DOHH2 (cell line): ENCODE data around the gene ATR.

Experiments
- EZH2phosphoT487 ChIP-seq: fragments of 200-600 bp; sonication (generic); IDR thresholded peaks from 2 replicates; pipeline ENCODE4 v1.6.1; 2017; ENCODE audit warnings: borderline replicate concordance, mild to moderate bottlenecking, antibody characterized with exemption, low read length, moderate library complexity, mixed read lengths
- TF ChIP-seq, protein P1 (sequence below): fragments of 200-600 bp; sonication (generic); IDR thresholded peaks from one replicate; pipeline ENCODE4 v1.5.1; 2014; ENCODE audit warnings: antibody characterized with exemption, mild to moderate bottlenecking, low read depth, low read length; ENCODE audit not compliant: poor library complexity, severe bottlenecking

DNA sequence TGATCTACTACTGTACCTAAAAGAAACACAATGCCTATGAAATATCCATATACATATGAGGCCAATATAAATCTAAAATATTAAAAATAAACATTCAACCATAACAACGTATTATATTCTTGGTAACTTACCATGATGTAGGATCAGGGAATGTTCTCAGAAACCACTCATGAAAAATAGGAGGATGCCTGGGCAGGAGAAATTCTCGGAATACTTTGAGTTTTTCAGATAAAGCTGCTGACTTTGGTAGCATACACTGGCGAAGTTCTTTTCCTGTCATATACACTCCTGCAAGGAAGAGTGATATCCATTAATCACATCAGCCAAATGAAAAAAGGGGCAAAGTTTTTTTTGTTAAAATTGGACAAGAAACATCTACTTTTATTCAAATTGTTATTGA lies 119.4 kb downstream of the ATR start:
- TF ChIP-seq EZH2phosphoT487 = no peak
- TF ChIP-seq, protein P1, sequence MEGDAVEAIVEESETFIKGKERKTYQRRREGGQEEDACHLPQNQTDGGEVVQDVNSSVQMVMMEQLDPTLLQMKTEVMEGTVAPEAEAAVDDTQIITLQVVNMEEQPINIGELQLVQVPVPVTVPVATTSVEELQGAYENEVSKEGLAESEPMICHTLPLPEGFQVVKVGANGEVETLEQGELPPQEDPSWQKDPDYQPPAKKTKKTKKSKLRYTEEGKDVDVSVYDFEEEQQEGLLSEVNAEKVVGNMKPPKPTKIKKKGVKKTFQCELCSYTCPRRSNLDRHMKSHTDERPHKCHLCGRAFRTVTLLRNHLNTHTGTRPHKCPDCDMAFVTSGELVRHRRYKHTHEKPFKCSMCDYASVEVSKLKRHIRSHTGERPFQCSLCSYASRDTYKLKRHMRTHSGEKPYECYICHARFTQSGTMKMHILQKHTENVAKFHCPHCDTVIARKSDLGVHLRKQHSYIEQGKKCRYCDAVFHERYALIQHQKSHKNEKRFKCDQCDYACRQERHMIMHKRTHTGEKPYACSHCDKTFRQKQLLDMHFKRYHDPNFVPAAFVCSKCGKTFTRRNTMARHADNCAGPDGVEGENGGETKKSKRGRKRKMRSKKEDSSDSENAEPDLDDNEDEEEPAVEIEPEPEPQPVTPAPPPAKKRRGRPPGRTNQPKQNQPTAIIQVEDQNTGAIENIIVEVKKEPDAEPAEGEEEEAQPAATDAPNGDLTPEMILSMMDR = no peak
